Activated CD8-positive, alpha-beta memory T cell treated with anti-CD3 and anti-CD28 coated beads, Interleukin-2, amount 50 U/mL, for 1 hour (primary cell): ENCODE results near the gene GRK4.
"Not testable (repeated sequence)": the region's sequence is repeated elsewhere in the genome, so short reads cannot be mapped to it uniquely, and the experiment has no call there.

Experiments used
- DNase-seq: peaks from one replicate; pipeline ENCODE4 v3.0.0-alpha.2; 2020; ENCODE audit errors: extremely low read depth

The GRK4 gene

DNA sequence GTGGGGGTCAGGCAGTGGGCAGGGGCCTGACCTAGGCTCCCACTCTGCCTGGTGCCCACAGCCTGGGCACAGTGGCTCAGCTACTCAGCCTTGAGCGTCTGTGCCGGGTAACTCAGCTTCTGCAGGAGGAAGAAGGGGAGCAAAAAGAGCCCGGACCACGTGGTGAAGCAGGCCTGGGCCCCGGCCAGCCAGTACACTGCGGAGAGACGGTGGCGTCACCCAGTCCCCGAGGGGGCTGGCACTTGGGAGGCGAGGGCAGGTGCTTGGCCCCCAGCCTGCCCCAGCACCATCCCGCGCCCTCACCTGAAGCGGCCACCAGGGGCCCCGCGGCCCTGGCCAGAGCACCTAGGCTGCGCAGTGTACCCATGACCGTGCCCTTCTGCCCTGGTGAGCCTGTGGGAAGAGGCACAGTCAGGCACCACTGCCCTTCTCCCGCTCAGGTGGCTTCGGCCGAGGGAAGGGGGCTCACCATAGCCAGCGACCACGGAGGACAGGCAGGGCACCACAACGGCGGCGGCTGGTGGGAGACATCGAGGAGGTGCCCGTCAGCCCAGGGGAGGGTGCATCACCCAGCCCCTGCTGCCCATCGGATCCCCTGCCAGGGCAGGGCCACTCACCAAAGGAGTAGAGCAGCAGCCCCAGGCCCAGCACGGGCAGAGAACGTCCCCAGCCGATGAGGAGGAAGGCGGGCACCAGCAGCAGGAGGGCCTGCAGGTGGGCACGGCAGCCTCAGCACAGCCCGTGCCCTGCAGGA, 32.4 kb upstream of the GRK4 start:
- no peak for DNase-seq

DNA sequence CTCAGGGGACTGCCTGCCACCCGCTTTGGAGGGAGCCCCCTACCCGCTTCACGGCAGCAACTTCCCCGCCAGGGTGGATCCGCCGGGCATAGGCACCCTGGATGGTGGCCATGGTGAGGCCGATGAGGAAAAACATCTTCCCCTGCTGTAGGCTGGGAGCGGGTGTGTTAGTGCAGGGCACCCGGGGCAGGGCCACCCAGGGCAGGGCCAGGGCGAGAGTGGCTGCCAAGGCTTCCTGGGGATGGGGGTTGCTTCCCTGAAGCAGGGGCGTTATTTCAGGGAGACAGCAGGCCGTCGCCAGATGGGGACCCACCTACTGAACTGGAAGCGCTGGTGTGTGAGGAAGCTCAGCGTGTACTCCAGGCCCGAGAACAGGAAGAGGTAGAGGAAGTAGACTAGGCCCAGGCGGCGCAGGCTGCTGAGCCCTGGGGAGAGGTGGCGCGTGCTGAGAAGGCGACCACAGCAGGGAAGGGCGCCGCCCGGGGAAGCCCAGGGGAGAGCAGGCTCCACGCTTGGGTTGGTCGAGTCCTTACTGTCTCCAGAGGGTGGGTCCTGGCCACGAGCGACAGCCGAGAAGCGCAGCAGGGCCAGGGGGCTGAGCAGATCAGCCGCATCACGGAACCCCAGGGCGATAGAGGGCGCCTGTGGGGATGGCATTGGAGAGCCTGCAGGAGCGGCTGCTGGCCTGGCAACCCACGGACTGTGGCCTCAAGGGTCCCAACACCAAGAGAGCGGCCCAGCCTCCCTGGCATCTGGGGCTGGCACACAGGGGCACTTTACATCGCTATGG, 31.7 kb upstream of the GRK4 start:
- no peak for DNase-seq

DNA sequence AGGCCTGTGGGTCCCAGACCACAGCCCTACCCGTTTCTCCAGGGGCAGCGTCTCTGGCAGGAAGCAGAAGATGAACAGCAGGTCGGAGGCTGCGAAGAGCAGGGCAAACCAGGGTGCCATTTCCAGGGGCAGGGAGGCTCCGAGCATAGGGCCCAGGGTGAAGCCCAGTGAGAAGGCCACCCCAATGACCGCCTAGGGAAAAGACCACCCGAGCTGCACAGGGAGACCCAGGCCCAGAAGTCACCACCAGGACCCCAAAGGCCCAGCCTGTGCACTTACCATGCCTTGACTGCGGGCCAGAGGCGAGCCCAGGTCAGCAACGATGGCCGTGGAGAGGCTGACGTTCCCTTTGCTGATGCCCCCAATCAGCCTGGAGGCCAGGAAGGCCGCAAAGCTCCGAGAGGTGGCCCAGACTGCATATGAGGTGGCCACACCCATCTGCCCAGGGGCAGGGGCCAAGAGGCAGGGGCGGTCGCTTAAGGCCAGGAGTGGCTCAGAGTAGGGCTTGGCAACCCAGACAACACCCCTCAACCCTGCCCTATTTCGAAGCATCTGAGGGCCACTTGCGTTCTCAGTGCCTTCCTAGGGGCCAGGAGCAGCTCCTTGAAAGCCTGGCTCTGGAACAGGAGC, 30.9 kb upstream of the GRK4 start:
- no peak for DNase-seq

DNA sequence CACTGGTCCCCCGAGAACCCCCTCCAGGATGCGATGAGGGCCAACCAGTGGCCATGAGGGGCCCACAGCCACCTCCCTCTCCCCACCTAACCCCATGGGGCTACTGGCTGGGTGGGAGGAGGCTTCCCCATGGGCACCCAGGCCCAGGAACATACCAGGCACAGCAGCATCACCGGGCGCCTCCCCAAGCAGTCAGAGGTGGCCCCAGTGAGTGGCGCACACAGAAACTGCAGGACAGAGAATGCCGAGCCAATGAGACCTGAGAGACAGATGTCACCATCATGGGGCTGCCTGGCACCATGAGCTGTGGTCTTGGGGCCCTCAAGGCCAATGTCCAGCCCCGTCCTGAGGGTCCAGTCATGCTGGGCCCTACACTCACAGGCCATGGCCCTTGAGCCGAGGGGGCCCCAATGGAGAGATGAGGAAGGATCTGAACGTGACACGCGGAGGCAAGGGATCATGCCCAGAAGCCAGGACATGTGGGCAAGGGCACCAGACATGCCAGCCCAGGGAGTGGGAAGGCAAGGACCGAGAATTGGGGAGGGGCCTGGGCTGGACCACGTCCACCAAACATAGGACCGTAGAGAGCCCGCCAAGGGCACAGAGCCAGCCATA, 30.3 kb upstream of the GRK4 start:
- DNase-seq: no peak

DNA sequence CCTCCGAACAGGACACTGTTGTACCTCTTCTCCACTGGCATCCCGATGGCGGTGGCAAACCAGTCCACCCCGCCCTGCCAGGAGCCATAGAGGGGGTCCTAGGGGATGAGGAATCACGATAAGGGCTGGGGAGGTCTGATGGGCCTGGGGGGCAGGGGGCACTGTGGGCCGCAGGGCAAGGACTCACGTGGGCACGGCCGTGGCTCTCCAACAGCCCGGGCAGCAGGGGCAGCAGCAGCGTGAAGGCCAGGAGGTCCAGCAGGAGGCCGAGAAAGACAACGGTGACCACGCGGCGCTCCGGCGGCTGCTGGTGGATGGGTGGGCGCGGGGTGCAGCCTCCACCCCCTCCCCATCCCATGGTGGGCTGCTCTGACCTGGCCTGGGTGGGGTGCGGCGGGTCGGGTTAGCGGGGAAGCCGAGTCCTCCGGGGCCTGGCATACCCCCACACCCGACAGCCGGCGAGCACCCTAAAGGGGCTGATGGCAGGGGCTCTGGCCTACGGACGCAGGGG, 29.8 kb upstream of the GRK4 start:
- DNase-seq: no peak

DNA sequence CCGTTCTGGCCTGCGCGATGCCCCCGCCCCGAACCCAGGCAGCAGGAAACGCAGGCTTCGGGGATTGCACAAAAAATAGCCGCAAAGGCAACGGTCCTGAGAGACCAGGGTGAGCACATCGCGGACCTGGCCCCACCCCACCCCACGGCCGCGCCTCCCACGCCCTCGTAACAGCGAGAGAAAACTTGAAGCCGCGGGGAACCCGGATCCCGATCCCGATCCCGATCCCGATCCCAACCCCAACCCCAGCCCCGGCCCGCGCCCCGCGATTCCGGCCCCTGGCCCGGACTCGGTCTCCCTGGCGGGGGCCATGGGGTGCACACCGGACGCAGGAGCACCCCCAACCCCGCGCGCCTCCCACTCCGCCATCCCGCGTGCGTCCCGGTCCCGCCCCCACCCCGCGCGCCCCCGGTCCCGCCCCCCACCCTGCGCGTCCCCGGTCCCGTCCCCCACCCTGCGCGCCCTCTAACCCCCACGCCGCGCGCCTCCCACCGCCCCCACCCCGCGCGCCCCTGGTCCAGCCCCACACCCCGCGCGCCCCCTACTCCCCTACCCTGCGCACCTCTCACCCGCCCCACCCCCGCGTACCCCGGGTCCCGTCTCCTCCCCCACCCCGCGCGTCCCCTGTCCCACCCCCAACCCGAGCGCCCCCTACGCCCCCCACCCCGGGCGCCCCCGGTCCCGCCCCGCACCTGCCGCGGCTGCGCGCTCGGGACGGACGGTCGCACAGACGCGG, 29.1 kb upstream of the GRK4 start:
- no peak for DNase-seq

DNA sequence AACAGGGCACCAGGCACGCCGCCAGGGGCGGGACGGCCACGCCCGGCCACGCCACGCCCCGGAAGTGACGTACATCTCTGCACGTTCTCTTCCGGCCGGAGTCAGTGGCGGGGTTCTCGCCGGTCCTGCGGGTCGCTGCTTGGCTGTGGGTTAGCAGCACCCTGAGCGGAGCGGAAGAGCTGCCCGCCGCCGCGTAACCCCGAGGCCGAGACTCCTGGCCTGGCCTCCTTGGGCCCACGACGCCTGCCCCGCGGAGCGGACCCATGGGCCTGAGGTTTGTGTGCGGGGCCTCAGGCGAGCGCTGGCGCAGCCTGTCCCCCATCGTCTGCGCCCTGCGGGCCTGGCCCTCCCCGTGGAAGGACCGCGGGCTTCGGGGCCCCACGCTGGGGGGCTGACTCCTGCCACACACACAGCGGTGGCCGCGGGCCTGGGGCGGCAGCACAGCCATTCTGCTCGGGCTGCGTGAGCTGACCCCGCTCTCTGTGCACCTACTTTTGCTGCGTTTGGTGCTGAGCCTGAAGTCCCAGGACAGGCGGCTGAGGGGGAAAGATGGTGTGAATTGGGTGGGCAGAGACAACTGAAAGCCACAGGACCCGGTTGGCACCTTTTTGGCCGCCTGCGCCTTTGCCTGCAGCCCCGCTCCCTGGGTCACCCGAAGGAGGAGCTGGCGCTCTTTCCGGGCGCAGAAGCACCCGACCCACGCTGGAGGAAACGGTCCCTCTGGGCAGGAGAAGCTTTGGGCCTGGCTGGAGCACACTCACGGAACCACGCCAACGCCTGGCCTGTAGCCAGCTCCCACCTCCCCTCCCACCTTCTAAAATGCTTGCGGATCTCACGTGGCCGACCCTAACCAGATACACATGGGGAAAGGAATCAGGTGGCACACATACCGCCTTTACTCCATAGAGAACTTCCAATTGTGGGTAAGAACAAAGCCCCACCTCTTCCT, 28.3 kb upstream of the GRK4 start:
- peak; percentile 88 for DNase-seq

DNA sequence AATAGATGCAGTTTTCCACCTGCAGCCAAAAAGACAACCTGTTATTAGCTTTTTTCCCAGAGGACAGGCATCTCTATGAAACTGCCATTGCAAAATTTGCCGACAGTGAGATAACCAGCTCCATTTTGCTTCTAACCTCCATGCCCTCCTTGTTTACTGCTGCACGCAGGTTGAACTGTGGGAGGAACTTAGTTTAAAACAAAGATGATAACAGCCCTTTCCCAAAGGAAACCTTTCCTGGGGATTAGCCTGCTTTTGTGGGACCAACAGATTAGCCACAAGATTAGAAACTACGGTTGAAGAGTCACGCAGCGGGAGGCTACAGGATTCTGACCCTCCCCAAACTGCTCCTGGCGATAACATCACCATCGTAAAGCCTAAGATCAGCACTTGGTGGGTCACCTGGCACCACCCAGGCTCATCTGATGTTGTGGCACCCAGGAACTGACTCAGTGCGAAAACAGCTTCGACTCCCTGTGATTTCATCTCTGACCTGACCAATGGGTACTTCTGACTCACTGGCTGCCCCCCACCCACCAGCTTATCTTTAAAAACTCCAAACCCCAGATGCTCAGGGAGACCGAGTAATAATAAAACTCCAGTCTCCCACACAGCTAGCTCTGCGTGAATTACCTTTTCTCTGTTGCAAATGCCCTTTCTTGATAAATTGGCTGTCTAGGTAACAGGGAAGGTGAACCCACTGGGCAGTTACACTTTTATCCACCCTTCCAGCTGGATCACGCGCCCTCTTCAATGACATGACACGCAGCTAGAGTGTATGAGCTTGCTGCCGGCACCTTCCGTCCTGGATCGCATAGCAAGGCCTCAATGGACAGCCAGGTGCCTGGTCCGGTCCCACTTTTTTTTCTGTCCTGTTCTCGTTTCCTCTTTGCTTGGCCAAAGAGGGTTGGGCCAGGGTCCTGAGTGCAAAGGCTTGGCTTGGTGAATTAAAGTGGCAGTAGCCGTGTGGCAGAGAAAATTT, 27.3 kb upstream of the GRK4 start:
- DNase-seq: no peak

DNA sequence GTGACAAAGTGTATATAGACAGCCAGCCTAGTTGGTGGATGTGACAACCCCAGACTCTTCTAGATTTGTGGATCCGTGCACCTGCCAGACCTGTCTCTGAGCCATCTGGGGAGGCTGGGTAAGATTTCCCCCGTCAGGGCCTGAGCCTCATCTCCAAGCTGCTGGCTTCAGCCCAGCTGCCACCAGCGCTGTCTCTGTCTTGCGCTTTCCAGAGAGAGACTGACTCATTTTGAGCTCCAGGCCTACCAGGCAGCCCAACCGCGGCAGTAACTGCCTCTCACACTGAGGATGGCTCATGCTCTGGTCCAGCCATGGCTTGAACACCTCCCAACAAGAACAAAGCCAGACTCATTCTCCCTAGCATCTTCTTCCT, 26.6 kb upstream of the GRK4 start:
- DNase-seq: no peak

DNA sequence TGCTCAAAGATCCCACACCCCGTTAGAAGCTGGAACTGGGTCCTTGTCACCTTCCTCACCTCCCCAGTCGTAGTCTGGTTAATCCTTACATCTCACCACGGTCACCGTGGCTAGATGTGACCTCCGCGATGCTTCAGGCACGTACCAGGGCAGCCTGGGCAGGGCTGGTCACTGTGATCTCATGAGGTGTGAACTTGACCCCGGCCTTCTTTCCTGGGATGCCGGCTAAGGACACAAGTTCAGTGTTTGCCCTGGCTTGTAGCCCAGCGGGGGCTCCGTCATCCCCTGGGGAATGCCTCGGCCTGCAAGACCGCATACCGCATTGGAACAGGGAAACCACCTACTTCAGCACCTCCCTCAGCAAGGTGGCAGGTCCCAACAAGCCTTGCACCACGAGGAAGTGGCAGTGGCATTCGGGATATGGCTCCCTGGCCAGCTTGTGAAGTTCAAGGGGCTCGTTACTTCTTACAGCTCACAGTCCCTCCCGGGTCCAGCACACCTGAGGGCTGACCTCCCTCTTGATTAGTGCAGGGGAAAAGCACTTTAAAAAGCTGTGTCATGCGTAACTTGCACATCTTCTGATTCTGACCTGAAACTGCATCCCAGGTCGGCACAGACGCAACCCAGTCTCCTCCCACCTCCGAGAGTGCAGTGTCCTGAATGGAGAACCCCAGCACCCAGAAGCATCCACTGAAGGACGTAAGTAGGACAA, 26.1 kb upstream of the GRK4 start:
- no peak for DNase-seq

DNA sequence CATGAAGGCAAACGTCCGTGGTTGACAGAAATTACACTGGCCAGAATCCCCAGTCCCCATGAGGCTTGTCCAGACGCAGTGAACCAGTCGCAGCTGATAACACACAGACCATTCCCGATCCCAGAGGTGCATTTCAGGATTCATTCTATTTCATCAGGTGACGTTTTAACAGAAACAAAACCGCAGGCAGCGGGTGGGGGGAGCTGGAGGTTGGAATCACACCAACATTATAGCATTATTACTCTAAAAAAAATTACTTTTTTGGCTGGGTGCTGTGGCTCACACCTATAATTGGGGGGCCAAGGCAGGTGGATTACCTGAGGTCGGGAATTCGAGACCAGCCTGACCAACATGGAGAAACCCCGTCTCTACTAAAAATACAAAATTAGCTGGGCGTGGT, 25.4 kb upstream of the GRK4 start:
- DNase-seq: no peak

DNA sequence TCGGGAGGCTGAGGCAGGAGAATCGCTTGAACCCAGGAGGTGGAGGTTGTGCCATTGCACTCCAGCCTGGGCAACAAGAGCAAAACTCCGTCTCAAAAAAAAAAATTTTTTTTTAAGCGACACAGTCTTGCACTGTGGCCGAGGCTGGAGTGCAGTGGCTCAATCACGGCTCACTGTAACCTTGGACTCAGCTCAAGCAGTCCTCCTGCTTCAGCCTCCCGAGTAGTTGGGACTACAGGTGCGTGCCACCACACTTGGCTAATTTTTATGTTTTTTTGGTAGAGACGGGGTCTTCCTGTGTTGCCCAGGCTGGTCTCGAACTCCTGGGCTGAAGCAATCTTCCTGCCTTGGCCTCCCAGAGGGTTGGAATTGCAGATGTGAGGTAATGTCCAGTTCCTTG, 25.0 kb upstream of the GRK4 start:
- DNase-seq: not testable (repeated sequence)

DNA sequence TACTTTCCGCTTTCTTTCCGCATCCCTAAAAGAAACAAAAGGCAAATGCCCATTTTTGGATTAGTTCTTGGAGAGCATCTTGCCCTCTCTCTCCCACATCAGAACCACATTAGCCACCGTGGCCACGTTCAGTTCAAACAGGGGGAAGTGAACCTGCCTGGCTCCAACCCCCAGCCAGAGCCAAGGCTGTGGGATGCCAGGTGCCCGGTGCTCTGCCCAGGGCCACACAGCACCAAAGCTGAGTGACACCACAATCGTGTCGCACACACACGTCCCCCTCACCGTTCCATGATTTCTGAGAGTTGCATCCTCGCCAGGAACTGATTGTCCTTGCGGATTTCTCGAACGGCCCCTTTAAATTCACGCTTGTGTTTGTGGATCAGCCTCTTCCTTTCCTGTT, 24.5 kb upstream of the GRK4 start:
- no peak for DNase-seq

DNA sequence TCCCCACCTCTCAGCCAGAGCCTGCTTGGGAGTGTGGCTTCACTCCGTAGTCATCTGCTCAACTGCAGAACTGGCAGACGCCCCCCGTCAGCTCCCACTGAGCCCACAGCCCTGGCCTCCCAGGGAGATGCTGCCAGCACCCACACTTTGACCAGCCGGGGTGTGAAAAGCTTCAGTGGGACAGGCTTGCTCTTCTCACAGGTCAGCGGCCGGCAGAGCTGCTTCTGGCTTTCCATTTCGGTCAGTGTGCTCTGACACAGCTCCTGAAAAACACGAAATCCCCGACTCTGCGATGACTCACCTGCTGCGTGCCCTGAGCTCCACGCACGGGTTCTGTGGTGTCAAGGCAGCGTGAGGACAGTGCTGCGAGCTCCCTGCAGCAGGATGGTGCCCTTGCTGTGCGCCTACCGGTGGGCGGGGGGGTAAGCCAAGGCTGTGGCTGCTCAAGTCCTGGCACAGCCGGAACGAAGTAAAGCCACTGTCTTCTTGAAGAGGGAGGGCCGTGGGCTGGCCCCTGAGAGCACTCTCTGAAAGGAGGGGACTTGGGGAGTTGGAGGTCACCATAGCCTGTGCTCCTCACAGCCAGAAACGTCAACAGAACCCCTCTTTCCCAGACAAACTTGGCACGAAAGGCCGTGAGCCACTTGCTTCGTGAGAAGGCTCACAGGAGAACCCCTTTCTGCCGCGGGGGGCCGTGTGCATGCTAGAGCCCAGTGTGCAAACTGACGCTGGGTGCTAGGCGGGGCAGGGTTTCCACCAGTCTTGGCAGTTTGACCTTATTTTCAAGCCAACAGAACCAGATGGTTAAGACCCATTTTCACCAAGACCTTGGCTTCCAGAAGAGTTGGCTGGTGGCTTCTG, 23.8 kb upstream of the GRK4 start:
- no peak for DNase-seq

DNA sequence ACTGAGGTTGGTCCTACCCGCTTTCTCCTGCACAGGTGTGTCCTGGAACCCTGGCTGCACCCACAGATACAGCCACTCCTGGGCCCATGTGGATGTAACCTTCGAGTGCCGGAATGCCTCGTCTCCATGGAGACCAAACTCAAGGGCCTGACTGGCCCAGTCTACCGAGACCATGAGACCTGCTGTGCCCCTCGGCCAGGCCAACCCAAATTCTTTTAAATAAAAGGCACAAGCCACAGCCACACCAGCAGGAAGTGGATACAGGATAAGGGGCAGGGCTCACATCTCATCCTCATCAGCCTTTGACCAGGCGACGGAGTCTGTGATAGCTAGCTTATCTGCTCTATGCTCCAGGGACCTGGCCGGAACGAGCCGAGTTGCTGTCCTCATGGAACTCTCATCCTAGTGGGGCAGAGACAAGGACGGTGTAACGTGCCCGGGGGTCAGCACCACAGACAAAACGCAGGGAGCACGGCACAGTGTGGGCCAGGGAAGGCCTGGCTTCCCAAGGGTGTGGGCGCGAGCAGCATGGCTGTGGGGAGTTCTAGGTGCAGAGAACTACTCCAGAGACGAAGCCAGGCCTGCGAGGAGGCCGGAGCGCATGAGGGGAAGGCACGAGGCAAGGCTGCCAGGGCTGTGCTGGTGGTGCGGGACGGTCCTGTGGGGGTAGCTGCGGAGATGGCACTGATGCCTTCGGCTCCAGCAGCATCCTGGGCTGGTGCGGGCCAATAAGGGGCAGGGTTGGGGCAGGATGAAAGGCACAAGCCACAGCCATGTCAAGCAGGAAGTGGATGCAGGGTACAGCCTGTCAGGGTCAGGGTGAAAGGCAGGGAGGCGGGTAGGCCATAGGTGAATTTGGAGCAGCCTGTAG, 22.9 kb upstream of the GRK4 start:
- no peak for DNase-seq

DNA sequence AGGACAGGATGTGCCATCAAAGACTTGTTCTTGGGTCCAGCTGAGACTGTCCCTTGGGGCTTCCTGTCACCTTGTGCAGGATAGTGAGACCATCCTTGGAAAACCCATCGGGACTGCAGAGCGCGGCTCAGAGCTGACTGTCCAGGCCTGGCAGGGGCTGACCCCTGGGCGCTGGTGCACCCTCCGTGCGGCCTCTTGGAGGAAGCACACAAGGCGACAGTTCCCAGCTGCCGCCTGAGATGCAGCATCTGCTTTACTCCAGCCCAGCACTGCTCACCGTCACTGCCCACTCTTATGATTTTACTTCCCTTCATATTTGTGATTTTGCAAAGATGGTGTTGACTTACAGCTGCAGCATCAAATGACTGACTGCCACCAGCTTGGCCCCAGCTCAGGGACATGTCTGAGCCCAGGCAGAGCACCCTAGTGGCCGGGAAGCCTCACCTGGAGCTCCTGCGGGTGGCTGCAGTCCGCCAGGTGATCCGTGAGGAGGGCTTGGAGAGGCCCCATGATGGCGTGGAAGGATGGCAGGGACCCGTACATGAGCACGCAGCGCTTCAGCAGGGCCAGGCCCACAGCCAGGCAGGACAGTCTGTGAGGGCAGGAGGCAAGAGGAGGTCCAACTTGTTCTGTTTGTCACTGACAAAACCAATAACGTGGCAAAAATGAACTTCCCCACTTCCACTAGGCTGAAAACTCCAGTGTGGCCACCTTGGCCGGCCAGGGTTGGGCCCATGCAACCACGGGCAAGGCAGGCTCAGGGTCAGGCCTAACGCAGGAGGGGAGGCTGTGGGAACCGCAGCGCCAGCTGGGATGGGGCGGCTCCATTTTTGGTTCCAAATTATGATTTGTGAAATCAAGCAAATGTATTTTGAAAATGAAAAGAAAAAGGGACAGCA, 22.0 kb upstream of the GRK4 start:
- DNase-seq: no peak
